GM23248 (cell line): ENCODE measurements around the gene GNA14.

Source experiments
- EZH2 ChIP-seq: fragments of 200-600 bp; sonication (generic); IDR thresholded peaks from 2 replicates; pipeline ENCODE4 v1.6.1; 2018; ENCODE audit warnings: antibody characterized with exemption, mild to moderate bottlenecking; ENCODE audit not compliant: insufficient read depth, poor library complexity, severe bottlenecking
- EZH2phosphoT487 ChIP-seq: fragments of 200-600 bp; sonication (generic); IDR thresholded peaks from 2 replicates; pipeline ENCODE4 v1.6.1; 2018; ENCODE audit warnings: antibody characterized with exemption, moderate library complexity, mild to moderate bottlenecking, low read depth; ENCODE audit not compliant: insufficient read depth

DNA sequence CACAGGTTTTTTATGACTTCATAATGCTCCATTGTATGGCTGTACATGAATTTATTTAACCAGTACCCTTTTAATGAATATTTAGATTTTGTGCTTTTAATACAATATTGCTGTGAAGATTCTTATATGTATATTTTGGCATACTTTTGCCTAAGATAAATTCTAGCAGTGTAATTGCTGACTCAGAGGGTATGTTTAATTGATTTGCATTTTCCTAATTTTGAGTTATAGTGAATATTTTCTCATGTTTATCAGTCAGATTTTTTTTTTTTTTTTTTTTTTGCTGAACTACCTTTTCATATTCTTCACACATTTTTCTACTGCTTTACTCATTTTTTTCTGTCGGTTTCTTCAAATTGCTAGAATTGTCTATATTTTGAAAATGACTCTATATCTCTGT is 248.2 kb downstream of the GNA14 start:
- TF ChIP-seq EZH2 (no peak), EZH2phosphoT487 (no peak)
